Common myeloid progenitor, CD34-positive (primary cell): ENCODE results near the gene BSND.
A peak's percentile ranks its signal among the peaks of the same experiment; 100 is the strongest.

Source experiments
- CTCF ChIA-PET: fragments of 350-600 bp; sonication (Branson Sonifier 250); formaldehyde crosslinking; loops from one replicate; lab custom pipeline; 2021; ENCODE audit warnings: antibody characterized with exemption; lab: Charles Lee
- POLR2A ChIA-PET: fragments of 350-600 bp; sonication (Branson Sonifier 250); formaldehyde crosslinking; loops from one replicate; lab custom pipeline; 2021; ENCODE audit warnings: antibody characterized with exemption; lab: Charles Lee
- DNase-seq, 3 donors: peaks; one replicate each; pipeline versions ENCODE4 v3.0.0 to v3.0.0-alpha.2; 2013
- H3K27ac ChIP-seq, 2 experiments: 1 replicate in 1 of 2; 2 replicates in 1 of 2; pipeline ENCODE4 v1.7.0; 2013; ENCODE audit warnings: inconsistent platforms in 2 of 2, low read length in 2 of 2, mild to moderate bottlenecking in 2 of 2, low read depth in 1 of 2, moderate library complexity in 1 of 2; ENCODE audit not compliant: severe bottlenecking in 2 of 2, insufficient read depth in 1 of 2, poor library complexity in 1 of 2
- H3K27me3 ChIP-seq, 5 experiments: replicated peaks in 2 of 5; 1 replicate in 3 of 5; 2 replicates in 2 of 5; pipeline versions ENCODE4 v1.6.1 to v1.7.0; 2013; ENCODE audit warnings: low read length in 4 of 5, mild to moderate bottlenecking in 2 of 5, moderate library complexity in 2 of 5, inconsistent platforms in 1 of 5; ENCODE audit not compliant: insufficient read depth in 5 of 5, control insufficient read depth in 4 of 5
- H3K36me3 ChIP-seq, 4 experiments: 1 replicate in 2 of 4; 2 replicates in 2 of 4; pipeline versions ENCODE4 v1.6.1 to v1.7.0; 2013; ENCODE audit warnings: low read length in 3 of 4, control low read depth in 1 of 4, mild to moderate bottlenecking in 1 of 4; ENCODE audit not compliant: control insufficient read depth in 4 of 4, insufficient read depth in 4 of 4
- H3K4me1 ChIP-seq, 4 experiments: 1 replicate in 3 of 4; 2 replicates in 1 of 4; pipeline versions ENCODE4 v1.6.1 to v1.7.1; 2013; ENCODE audit warnings: low read length in 3 of 4, mild to moderate bottlenecking in 3 of 4, control low read depth in 1 of 4, inconsistent platforms in 1 of 4, moderate library complexity in 1 of 4; ENCODE audit not compliant: control insufficient read depth in 4 of 4, insufficient read depth in 4 of 4; ENCODE audit errors: control extremely low read depth in 1 of 4
- H3K4me3 ChIP-seq, 7 experiments: 1 replicate in 4 of 7; 2 replicates in 3 of 7; pipeline versions ENCODE4 v1.5.1 to v1.7.0; 2013; ENCODE audit warnings: mild to moderate bottlenecking in 7 of 7, low read length in 6 of 7, moderate library complexity in 6 of 7, inconsistent platforms in 2 of 7, low read depth in 2 of 7, control low read depth in 1 of 7; ENCODE audit not compliant: insufficient read depth in 4 of 7, control insufficient read depth in 1 of 7; ENCODE audit errors: extremely low read depth in 1 of 7
- H3K9me3 ChIP-seq, 5 experiments: 1 replicate in 4 of 5; 2 replicates in 1 of 5; pipeline versions ENCODE4 v1.6.1 to v1.7.1; 2013; ENCODE audit warnings: low read length in 4 of 5, mild to moderate bottlenecking in 2 of 5, inconsistent platforms in 1 of 5, low read depth in 1 of 5, moderate library complexity in 1 of 5; ENCODE audit not compliant: control insufficient read depth in 4 of 5, insufficient read depth in 2 of 5; ENCODE audit errors: control extremely low read depth in 1 of 5
- WGBS: methylation state at CpG from one replicate; pipeline ENCODE4 v1.1.5; 2013; ENCODE audit not compliant: insufficient coverage; 5-methylcytosine and 5-hydroxymethylcytosine counted together

BSND gene

GRCh38 chr1:54980046-54980527 lies 18.6 kb upstream of the BSND start:
- H3K36me3 ChIP-seq = no peaks in the 10 kb centered on the region
- peaks cover 8 to 64% (median 25%) of the 10 kb centered on the region in 5 experiments for H3K27me3 ChIP-seq
- 27% methylated on average over 23 of the region's 25 CpGs for WGBS
- no peak for DNase-seq
- ChIA-PET POLR2A (no interaction called here), CTCF (interaction anchor here (1.0 kb wide), 1 partner anchor 8 kb away, joined by 3 read pairs; no protein-coding TSS in a partner anchor)
- no peak overlapping the region for H3K27ac ChIP-seq
- no peaks in the 10 kb centered on the region for H3K9me3 ChIP-seq
- H3K4me3 ChIP-seq = peak overlapping the region in 4 of 7 experiments; percentile 15 to 43 (median 27)
- peaks cover 0 to 9% (median 5%) of the 10 kb centered on the region in 4 experiments for H3K4me1 ChIP-seq

DNA sequence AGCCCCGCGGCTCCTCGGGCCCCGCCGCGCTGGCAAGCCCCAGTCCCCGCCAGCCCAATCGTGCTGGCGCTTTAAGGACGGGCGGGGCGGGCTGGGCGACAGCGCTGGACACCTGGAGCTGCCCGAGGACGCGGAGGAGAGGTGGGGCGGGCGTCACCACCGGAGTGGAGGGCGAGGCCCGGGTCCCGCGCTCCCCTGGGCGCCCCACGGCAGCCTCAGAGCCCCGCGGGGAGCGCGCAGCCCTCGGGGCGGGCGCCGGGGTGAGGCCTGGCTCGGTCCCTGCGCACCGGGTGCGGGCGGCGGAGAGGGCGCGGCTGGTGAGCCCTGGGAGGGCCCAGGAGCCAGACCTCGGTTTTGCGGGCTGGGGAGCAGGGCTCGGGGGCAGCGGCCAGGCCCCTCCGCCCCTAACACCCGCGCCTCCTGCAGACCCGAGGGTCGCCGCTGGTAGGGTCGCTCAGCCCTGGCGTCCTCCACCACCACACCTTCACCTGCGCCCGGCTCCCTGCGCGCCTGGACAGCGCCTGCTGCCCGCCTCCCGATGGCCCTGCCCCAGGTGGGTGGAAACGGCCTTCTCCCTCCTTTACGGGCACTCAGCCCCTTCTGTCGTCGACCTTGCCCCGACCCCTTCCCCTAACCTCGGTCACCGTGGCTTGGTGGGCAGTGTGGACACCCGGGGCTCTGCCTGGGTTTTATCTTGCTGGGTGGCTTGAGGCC lies 18.0 kb upstream of the BSND start, which contains the start of gene TMEM61:
Gene TMEM61, plus strand, starts transcription at position 101 of the 714 bp plus-strand sequence. Its CDS starts 438 bp downstream, at position 539.
- no peak within 1 kb of the TSS for H3K27ac ChIP-seq
- CTCF ChIA-PET = no interaction called here
- peak within 1 kb of the TSS in 5 of 7 experiments; percentile 15 to 43 (median 35) for H3K4me3 ChIP-seq
- no peaks in the 10 kb centered on the region for H3K36me3 ChIP-seq
- H3K4me1 ChIP-seq = peaks cover 0 to 9% (median 5%) of the 10 kb centered on the region in 4 experiments
- no peaks in the 10 kb centered on the region for H3K9me3 ChIP-seq
- WGBS = 14% methylated on average over 52 of the region's 69 CpGs
- POLR2A ChIA-PET = no interaction called here
- no peak for DNase-seq
- peaks cover 8 to 64% (median 25%) of the 10 kb centered on the region in 5 experiments for H3K27me3 ChIP-seq

- peaks cover 0 to 9% (median 5%) of the 10 kb centered on the region in 4 experiments for H3K4me1 ChIP-seq
- peaks cover 8 to 64% (median 23%) of the 10 kb centered on the region in 5 experiments for H3K27me3 ChIP-seq
- no peak overlapping the region for H3K4me3 ChIP-seq
- DNase-seq = no peak
- POLR2A ChIA-PET = no interaction called here
- 100% methylated on average over 6 of the region's 8 CpGs for WGBS
- no peaks in the 10 kb centered on the region for H3K9me3 ChIP-seq
- no peaks in the 10 kb centered on the region for H3K36me3 ChIP-seq
- no peak overlapping the region for H3K27ac ChIP-seq
- CTCF ChIA-PET = interaction anchor here (1.1 to 1.2 kb wide), 2 partner anchors 15 to 33 kb away, joined by 3 read pairs; no protein-coding TSS in a partner anchor
Measured at GRCh38 chr1:54981466-54981865, 17.3 kb upstream of the BSND start.

GRCh38 chr1:54982739-54983138 lies 16.0 kb upstream of the BSND start:
- Histone ChIP-seq H3K27ac (no peak overlapping the region), H3K27me3 (peaks cover 8 to 62% (median 21%) of the 10 kb centered on the region in 5 experiments), H3K4me1 (peaks cover 0 to 9% (median 5%) of the 10 kb centered on the region in 4 experiments), H3K36me3 (no peaks in the 10 kb centered on the region), H3K9me3 (no peaks in the 10 kb centered on the region), H3K4me3 (no peak overlapping the region)
- peak; percentile 8 to 51 (median 32) for DNase-seq
- ChIA-PET POLR2A (no interaction called here), CTCF (interaction anchor here (1.1 kb wide), 1 partner anchor 14 kb away, joined by 3 read pairs; no protein-coding TSS in a partner anchor)

- Histone ChIP-seq H3K27ac (no peak overlapping the region), H3K4me1 (peaks cover 0 to 9% (median 5%) of the 10 kb centered on the region in 4 experiments), H3K27me3 (peaks cover 8 to 49% (median 16%) of the 10 kb centered on the region in 5 experiments), H3K4me3 (no peak overlapping the region), H3K36me3 (no peaks in the 10 kb centered on the region), H3K9me3 (no peaks in the 10 kb centered on the region)
- 82% methylated on average over 4 of the region's 7 CpGs for WGBS
- DNase-seq = no peak
- ChIA-PET POLR2A (interaction anchor here (0.6 kb wide), 1 partner anchor 184 kb away, joined by 4 read pairs; no protein-coding TSS in a partner anchor), CTCF (interaction anchor here (0.6 to 1.9 kb wide), 5 partner anchors 11 to 48 kb away, joined by 3 to 6 read pairs (median 3); no protein-coding TSS in a partner anchor)
Measured at GRCh38 chr1:54984131-54984842, 14.4 kb upstream of the BSND start.

DNA sequence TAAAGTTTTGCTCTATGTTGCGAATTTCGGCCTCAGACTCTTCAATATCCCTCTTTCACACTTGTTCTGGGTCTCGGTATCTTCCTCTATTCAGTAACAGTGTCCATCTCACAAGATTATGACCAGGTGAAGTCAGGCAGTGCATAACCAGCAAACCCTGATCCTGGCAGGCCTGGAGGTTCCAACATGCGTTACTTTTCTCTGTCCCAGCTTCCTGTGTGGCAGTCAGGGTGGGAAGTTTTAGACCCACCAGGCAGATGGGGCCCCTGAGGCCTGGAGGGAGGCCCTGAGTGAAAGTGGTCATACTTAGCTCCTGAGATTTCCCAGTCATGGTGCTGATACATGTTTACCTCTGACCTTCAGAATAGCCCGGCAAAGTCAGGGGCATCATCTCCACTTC lies 13.2 kb upstream of the BSND start:
- POLR2A ChIA-PET = no interaction called here
- CTCF ChIA-PET = interaction anchor here (13.1 kb wide), 1 partner anchor 39 kb away, joined by 235 read pairs; no protein-coding TSS in a partner anchor
- no peak for DNase-seq
- H3K36me3 ChIP-seq = no peaks in the 10 kb centered on the region
- H3K4me3 ChIP-seq = no peak overlapping the region
- H3K27me3 ChIP-seq = peaks cover 2 to 36% (median 8%) of the 10 kb centered on the region in 5 experiments
- H3K9me3 ChIP-seq = no peaks in the 10 kb centered on the region
- H3K27ac ChIP-seq = no peak overlapping the region
- peaks cover 0 to 3% (median under 1%) of the 10 kb centered on the region in 4 experiments for H3K4me1 ChIP-seq
- WGBS = 98% methylated on average over 4 of the region's 5 CpGs
